Middle frontal gyrus (tissue), 1 donor: ENCODE measurements around the gene CISD1.
A peak's percentile ranks its signal among the peaks of the same experiment; 100 is the strongest.
"Not testable (repeated sequence)": the region's sequence is repeated elsewhere in the genome, so short reads cannot be mapped to it uniquely, and the experiment has no call there.

Experiments
- DNase-seq: peaks from one replicate; pipeline ENCODE4 v3.0.0-alpha.2; 2015; ENCODE audit warnings: low spot score; ENCODE audit errors: extremely low spot score

Gene CISD1

DNA sequence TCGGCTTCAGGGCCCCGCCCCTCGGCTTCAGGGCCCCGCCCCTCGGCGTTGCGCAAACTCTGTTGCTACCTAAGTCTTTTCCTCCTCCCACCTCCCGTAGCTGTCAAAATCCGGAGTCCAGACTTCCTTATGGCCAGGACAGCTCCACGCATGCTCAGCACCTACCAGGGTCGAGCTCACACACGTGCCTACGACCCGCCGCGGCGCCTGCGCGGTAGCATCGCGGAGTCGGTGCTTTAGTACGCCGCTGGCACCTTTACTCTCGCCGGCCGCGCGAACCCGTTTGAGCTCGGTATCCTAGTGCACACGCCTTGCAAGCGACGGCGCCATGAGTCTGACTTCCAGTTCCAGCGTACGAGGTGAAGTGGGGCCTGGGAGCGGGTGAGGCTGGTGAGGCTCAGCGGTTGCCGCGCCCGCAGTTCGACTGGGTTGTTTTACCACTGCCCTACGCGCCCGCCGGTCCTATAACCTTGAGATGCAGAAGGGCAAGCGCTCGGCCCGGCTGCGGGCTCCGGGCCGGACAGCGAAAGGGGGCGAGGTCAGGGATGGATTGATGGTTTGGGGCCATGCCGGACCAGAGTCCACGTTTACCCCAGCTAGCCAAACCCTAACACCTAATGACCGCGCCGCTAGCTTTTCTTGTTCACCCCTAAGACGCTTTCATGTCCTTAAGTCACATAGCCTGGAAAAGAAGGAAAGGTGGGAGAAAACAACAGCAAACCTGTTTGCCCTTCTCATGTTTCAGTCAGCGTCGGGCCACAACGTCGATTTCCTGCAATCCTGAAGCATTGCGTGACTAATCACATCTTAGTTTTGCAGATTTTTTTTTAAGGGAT lies at the start of gene CISD1:
Gene CISD1 (plus strand): TSS at position 217 of the 836 bp plus-strand sequence. CDS start 112 bp downstream, at position 329.
- DNase-seq = peak; percentile 95

DNA sequence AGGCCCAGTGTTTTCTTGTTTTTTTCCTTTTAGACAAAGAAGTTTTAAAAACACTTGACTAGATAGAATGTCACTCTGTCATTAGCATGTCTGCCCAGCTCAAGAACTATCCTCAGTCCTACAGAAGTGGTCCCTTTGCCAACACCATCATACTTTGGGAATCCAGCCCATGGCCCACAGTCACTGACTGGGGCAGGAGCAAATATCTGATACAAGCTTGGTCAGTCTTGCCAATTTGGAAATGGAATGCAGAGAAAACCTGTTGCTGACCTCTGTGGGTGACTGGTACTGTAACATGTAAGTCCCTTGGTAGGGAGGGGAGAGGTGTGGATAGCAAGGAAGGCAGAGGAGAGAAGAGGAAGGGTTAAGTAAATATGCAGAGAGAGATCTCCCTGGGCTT lies 49.1 kb upstream of the CISD1 start:
- DNase-seq = no peak

DNA sequence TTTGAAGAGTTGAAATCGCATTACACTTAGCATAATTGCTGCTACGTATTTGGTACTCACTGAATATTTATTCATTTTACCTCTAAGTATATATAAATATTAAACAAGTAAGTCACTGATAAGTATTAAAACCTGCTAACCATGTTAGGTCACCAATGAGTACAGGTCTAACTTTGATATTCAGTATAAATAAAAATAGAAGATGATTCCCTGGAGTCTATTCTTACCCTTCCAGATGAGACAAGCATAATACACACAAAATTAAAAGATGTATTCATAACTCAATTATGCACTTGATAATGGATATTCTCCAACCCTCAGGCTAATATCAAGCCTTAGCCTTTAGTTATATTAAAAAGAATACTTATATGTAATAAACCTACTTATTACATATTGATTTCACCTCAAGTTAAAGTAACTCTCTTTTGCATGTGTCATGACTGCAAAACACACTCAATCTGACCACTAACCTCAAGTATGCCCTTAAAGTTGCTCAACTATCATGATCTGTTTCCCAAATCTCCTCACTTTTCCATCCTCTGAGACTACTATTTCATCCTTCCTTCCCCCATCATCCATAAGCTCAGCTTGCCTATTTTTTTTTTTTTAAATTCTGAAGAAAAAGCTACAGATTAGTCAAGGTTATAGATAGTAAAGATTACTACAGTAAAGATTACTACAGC lies 48.1 kb upstream of the CISD1 start:
- DNase-seq = no peak

GRCh38 chr10:58225654-58226053 lies 43.3 kb upstream of the CISD1 start:
- DNase-seq = no peak

DNA sequence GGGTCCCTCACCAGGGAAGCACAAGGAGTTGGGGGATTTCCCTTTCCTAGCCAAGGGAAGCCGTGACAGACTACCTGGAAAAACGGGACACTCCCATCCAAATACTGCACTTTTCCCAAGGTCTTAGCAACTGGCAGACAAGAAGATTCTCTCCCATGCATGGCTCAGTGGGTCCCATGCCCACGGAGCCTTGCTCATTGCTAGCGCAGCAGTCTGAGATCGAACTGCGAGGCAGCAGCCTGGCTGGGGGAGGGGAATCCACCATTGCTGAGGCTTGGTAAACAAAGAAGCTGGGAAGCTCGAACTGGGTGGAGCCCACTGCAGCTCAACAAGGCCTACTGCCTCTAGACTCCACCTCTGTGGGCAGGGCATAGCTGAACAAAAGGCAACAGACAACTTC lies 39.1 kb upstream of the CISD1 start:
- not testable (repeated sequence) for DNase-seq

DNA sequence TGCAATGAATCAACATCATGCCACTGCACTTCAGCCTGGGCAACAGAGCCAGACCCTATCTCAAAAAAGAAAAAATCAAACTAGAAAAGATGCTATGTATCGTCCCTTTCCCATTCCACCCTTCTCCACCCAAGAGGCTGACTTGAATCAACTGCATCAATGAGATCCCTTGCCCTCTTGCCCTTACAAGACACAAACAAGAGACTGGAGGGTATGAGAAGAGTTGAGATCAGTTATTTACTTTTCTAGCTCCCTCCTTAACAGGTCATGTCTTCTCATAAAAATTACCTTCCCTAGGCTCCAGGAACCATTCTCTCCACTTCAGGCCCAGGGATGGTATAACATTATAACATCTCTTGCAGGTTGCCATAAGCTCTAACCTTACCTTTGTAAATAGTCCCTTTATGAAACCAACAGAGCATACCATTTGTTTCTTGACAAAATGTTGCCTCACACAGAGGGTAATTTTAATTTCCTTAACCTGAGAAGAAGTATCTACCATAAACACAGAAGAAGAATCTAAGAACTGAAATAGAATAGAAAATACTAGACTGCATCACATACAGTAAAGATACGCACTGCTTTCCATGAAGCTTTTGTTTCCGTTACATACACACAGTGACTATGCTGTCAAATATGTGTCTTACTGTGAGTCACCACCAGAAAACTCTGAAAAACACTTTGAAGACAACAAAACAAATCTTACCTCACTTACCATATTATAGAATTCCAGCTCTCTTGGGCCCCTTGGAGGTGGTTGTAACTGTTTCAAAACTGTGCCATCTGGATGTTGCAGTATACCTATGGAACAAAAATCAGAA lies 31.7 kb upstream of the CISD1 start:
- DNase-seq = no peak

DNA sequence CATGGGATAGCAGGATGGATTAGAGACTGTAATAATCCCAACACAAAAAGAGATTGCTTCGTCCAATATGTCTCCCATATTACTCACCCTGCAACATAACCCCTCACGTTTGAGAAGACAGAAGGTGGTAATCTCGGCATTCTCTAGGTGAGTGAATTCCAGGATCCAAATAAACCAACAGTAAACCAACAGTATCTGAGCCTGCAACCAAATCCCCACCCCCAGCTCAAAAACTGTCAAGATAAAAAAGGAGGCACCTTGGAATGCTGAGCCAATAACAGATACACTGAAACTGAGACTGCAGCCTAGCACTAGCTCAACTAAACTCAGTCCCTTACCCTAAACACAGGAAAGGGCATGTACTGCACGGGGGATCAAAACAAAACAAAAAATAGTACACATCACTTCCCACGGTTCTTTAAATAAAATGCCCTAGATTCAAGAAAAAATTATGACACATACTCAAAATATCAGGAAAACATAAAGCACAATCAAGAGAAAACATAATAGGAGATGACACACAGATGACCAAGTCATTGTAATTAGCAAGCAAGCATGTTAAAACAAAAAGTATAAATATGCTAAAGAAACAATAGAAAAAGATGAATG lies 29.3 kb upstream of the CISD1 start:
- DNase-seq = no peak

- no peak for DNase-seq
These were observed 28.4 kb upstream of the CISD1 start for GRCh38 chr10:58240531-58240930.

DNA sequence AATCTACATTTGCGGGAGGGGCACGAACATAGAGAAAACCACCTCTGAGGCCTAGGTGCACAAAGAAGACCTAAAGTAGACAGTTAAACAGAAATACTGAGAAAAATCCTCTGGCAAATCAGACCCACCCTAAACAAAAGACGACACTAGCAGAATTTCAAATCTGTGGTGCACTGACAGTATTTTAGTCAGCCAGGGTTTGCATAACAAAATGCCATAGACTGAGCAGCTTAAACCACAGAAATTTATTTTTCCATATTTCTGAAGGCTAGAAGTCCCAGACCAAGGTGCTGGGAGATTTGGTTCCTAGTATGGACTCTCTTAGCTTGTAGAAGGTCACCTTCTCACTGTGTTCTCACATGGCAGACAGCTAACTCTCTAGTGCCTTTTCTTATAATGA lies 27.6 kb upstream of the CISD1 start:
- no peak for DNase-seq

- no peak for DNase-seq
These were observed 25.7 kb upstream of the CISD1 start for GRCh38 chr10:58243269-58243668.

DNA sequence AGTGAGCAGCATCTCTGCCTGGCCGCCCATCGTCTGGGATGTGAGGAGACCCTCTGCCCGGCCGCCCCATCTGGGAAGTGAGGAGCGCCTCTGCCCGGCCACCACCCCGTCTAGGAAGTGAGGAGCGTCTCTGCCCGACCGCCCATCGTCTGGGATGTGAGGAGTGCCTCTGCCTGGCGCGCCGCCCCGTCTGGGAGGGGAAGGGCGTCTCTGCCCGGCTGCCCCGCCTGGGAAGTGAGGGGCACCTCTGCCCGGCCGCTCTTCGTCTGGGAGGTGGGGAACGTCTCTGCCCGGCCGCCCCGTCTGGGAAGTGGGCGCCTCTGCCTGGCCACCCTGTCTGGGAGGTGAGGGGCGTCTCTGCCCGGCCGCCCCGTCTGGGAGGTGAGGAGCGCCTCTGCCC lies 25.2 kb upstream of the CISD1 start:
- not testable (repeated sequence) for DNase-seq

DNA sequence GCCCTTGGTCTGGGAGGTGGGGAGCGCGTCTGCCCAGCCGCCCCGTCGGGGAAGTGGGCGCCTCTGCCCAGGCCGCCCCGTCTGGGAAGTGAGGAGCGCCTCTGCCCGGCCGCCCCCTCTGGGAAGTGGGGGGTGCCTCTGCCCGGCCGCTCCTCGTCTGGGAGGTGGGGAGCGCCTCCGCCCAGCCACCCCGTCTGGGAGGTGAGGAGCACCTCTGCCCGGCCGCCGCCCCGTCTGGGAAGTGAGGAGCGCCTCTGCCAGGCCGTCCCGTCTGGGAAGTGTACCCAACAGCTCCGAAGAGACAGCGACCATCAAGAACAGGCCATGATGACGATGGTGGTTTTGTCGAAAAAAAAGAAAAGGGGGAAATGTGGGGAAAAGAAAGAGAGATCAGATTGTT lies 24.7 kb upstream of the CISD1 start:
- DNase-seq = not testable (repeated sequence)

DNA sequence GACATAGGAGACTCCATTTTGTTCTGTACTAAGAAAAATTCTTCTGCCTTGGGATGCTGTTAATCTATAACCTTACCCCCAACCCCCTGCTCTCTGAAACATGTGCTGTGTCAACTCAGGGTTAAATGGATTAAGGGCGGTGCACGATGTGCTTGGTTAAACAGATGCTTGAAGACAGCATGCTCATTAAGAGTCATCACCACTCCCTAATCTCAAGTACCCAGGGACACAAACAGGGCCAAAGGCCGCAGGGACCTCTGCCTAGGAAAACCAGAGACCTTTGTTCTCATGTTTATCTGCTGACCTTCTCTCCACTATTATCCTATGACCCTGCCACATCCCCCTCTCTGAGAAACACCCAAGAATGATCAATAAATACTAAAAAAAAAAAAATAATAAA lies 24.3 kb upstream of the CISD1 start:
- DNase-seq = not testable (repeated sequence)

GRCh38 chr10:58253184-58253583 lies 15.8 kb upstream of the CISD1 start:
- DNase-seq = no peak

- no peak for DNase-seq
These were observed 14.3 kb upstream of the CISD1 start for GRCh38 chr10:58254644-58255043.

DNA sequence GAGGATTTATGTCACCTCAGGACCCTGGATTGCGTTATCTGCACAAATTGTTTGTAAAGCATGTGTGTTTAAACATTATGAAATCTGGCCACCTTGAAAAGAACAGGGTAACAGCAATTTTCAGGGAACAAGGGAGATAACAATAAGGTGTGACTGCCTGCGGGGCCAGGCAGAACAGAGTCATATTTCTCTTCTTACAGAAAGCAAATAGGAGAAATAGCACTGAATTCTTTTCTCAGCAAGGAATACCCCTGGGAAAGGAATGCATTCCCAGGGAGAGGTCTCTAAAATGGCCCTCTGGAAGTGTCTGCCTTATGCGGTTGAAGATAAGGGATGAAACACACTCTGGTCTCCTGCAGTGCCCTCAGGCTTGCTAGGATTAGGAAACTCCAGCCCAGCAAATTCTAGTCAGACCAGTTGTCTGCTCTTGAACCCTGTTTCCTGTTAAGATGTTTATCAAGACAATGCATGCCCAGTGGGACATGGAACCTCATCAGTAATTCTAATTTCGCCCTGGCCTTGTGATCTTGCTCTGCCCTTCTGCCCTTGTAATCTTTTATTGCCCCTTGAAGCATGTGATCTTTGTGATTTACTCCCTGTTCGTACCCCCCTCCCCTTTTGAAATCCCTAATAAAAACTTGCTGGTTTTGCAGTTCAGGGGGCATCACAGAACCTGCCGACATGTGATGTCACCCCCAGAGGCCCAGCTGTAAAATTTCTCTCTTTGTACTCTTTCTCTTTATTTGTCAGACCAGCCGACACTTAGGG lies 12.8 kb upstream of the CISD1 start:
- not testable (repeated sequence) for DNase-seq

DNA sequence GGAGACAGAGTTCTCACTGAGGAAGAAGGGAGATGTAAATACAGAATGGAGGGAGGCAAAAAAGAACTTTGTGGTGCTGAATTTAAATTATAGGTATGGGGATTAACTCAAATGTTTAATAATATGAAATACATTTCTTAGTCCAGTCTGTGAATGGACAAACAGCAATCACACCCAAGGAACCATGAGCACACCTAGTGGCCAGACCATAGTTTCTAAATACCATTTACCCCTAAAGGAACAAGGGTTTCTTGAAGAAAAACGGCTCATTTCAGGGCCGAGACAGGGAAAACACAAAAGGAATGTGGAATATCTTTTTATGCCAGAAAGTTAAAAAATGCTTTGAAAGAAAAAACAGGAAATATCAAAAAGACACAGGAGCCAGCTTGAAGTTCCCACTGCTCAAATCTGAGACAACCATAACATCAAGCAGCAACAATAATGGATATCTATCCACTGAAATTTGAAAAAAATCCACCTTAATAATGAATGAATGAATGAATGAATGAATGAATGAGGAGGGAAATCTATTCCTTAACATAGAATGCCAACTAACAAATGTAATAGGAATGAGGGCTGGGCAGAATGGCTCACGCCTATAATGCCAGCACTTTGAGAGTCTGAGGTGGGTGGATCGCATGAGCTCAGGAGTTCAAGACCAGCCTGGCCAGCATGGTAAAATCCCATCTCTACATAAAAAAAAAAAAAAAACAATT lies 9.8 kb upstream of the CISD1 start:
- DNase-seq = no peak

GRCh38 chr10:58260334-58260733 lies 8.6 kb upstream of the CISD1 start:
- DNase-seq = no peak

DNA sequence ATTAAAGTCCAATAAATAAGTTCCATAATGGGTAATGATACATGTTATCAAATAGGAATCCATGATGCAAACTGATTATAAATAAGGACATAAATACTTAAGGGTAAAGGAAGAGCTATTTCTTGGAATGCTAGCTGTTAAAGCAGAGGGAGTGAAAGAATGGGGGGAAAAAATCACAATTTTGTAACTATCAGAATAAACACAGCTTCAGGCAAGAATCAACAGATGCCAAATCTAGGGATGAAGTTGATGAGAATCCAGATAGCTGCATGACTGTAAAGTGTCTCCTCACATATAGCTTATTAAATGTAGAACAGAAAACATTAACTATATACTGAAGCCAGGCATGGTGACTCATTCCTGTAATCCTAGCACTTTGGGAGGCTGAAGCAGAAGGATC lies 6.2 kb upstream of the CISD1 start:
- no peak for DNase-seq

- DNase-seq = no peak
These were observed 4.2 kb upstream of the CISD1 start for GRCh38 chr10:58264780-58265179.
